H9 (cell line): ENCODE results near the gene TGFA. TPM values are rescaled to one million over a fixed set of nuclear protein-coding genes. Genes with fewer than 3 reads are reported as not detected.

Experiments
- DNase-seq: peaks from one replicate; pipeline ENCODE4 v3.0.0-alpha.2; 2017
- H2AFZ ChIP-seq: one replicate; pipeline ENCODE4 v1.6.1; 2013; ENCODE audit warnings: mild to moderate bottlenecking, low read length, control low read depth, moderate library complexity
- H2AK5ac ChIP-seq: 2 replicates; pipeline ENCODE4 v1.6.1; 2013; ENCODE audit warnings: low read length, control low read depth, mixed read lengths; ENCODE audit not compliant: insufficient read length
- H2BK120ac ChIP-seq: one replicate; pipeline ENCODE4 v1.6.1; 2013; ENCODE audit warnings: low read depth, mild to moderate bottlenecking, low read length, control low read depth, inconsistent platforms; ENCODE audit not compliant: poor library complexity, severe bottlenecking
- H2BK12ac ChIP-seq: 2 replicates; pipeline ENCODE4 v1.6.1; 2013; ENCODE audit warnings: low read length, control low read depth, mixed read lengths, low read depth; ENCODE audit not compliant: insufficient read length
- H2BK15ac ChIP-seq: 2 replicates; pipeline ENCODE4 v1.6.1; 2013; ENCODE audit warnings: low read depth, low read length, control low read depth
- H2BK20ac ChIP-seq: one replicate; pipeline ENCODE4 v1.6.1; 2013; ENCODE audit warnings: low read depth, mild to moderate bottlenecking, low read length, control low read depth, inconsistent platforms; ENCODE audit not compliant: poor library complexity, severe bottlenecking
- H2BK5ac ChIP-seq: 2 replicates; pipeline ENCODE4 v1.6.1; 2013; ENCODE audit warnings: low read length, control low read depth, mixed read lengths; ENCODE audit not compliant: insufficient read length
- H3K14ac ChIP-seq: 2 replicates; pipeline ENCODE4 v1.6.1; 2013; ENCODE audit warnings: low read length, control low read depth; ENCODE audit not compliant: insufficient read depth
- H3K18ac ChIP-seq: 2 replicates; pipeline ENCODE4 v1.6.1; 2013; ENCODE audit warnings: low read depth, mild to moderate bottlenecking, mixed read lengths, low read length, control low read depth; ENCODE audit not compliant: insufficient read length
- H3K23ac ChIP-seq: 2 replicates; pipeline ENCODE4 v1.6.1; 2013; ENCODE audit warnings: low read length, control low read depth, mixed read lengths, low read depth; ENCODE audit not compliant: insufficient read length
- H3K23me2 ChIP-seq: 2 replicates; pipeline ENCODE4 v1.6.1; 2013; ENCODE audit warnings: low read depth, mild to moderate bottlenecking, mixed read lengths, low read length, control low read depth; ENCODE audit not compliant: insufficient read length, poor library complexity, severe bottlenecking
- H3K27ac ChIP-seq: 2 replicates; pipeline ENCODE4 v1.5.1; 2013; ENCODE audit warnings: low read length, control low read depth, mixed read lengths, low read depth; ENCODE audit not compliant: insufficient read length
- H3K27me3 ChIP-seq: 2 replicates; pipeline ENCODE4 v1.6.1; 2013; ENCODE audit warnings: low read length, control low read depth, inconsistent platforms; ENCODE audit not compliant: insufficient read depth
- H3K4ac ChIP-seq: 2 replicates; pipeline ENCODE4 v1.6.1; 2013; ENCODE audit warnings: low read depth, mild to moderate bottlenecking, control low read depth, inconsistent platforms, low read length, moderate library complexity
- H3K4me1 ChIP-seq: 2 replicates; pipeline ENCODE4 v1.6.1; 2013; ENCODE audit warnings: low read length, control low read depth, inconsistent platforms; ENCODE audit not compliant: insufficient read depth
- H3K4me2 ChIP-seq: 2 replicates; pipeline ENCODE4 v1.6.1; 2013; ENCODE audit warnings: low read length, control low read depth, mixed read lengths; ENCODE audit not compliant: insufficient read length, insufficient read depth
- H3K56ac ChIP-seq: 2 replicates; pipeline ENCODE4 v1.6.1; 2013; ENCODE audit warnings: low read depth, mild to moderate bottlenecking, mixed read lengths, low read length, control low read depth; ENCODE audit not compliant: insufficient read length
- H3K79me1 ChIP-seq: 2 replicates; pipeline ENCODE4 v1.6.1; 2013; ENCODE audit warnings: low read depth, mild to moderate bottlenecking, moderate library complexity, low read length, control low read depth, inconsistent platforms; ENCODE audit not compliant: insufficient read depth, poor library complexity, severe bottlenecking
- H3K79me2 ChIP-seq: 2 replicates; pipeline ENCODE4 v1.6.1; 2013; ENCODE audit warnings: low read length, control low read depth, inconsistent platforms; ENCODE audit not compliant: insufficient read depth
- H3K9ac ChIP-seq: 2 replicates; pipeline ENCODE4 v1.6.1; 2013; ENCODE audit warnings: low read length, control low read depth, mixed read lengths; ENCODE audit not compliant: insufficient read length; ENCODE audit errors: extremely low read depth
- H3K9me3 ChIP-seq: one replicate; pipeline ENCODE4 v1.6.1; 2013; ENCODE audit warnings: low read depth, low read length, inconsistent platforms; ENCODE audit not compliant: control insufficient read depth
- H3T11ph ChIP-seq: one replicate; pipeline ENCODE4 v1.6.1; 2013; ENCODE audit warnings: mild to moderate bottlenecking, low read length, control low read depth, inconsistent platforms
- H4K20me1 ChIP-seq: one replicate; pipeline ENCODE4 v1.6.1; 2013; ENCODE audit not compliant: control insufficient read depth, insufficient read length, insufficient read depth
- H4K5ac ChIP-seq: 2 replicates; pipeline ENCODE4 v1.6.1; 2013; ENCODE audit warnings: low read depth, mild to moderate bottlenecking, mixed read lengths, low read length, control low read depth; ENCODE audit not compliant: insufficient read length
- H4K8ac ChIP-seq: replicated peaks from 2 replicates; pipeline ENCODE4 v1.6.1; 2013; ENCODE audit warnings: low read length, control low read depth, mixed read lengths, low read depth; ENCODE audit not compliant: insufficient read length
- H4K91ac ChIP-seq: 2 replicates; pipeline ENCODE4 v1.6.1; 2013; ENCODE audit warnings: low read depth, mild to moderate bottlenecking, moderate library complexity, mixed read lengths, low read length, control low read depth; ENCODE audit not compliant: insufficient read length
- H3K27ac Mint-ChIP-seq, 3 experiments: 2 replicates in 2 of 3; 3 replicates in 1 of 3; pipeline ENCODE4 v1.8.0; 2020 to 2021; ENCODE audit warnings: mixed read lengths in 3 of 3, mild to moderate bottlenecking in 1 of 3, moderate library complexity in 1 of 3
- H3K27me3 Mint-ChIP-seq: 2 replicates; pipeline ENCODE4 v1.8.0; 2021; ENCODE audit warnings: low read depth, mild to moderate bottlenecking, moderate library complexity, mixed read lengths
- H3K36me3 Mint-ChIP-seq, 3 experiments: 2 replicates in 2 of 3; 3 replicates in 1 of 3; pipeline ENCODE4 v1.8.0; 2020 to 2021; ENCODE audit warnings: low read depth in 3 of 3, mixed read lengths in 3 of 3; ENCODE audit not compliant: insufficient read depth in 1 of 3
- H3K4me1 Mint-ChIP-seq, 2 experiments: 2 replicates each; pipeline ENCODE4 v1.8.0; 2020; ENCODE audit warnings: mixed read lengths in 2 of 2
- H3K4me3 Mint-ChIP-seq, 2 experiments: 2 replicates in 1 of 2; 3 replicates in 1 of 2; pipeline ENCODE4 v1.8.0; 2020 to 2021; ENCODE audit warnings: mild to moderate bottlenecking in 2 of 2, mixed read lengths in 2 of 2, moderate library complexity in 1 of 2
- H3K9me3 Mint-ChIP-seq, 2 experiments: 2 replicates in 1 of 2; 3 replicates in 1 of 2; pipeline ENCODE4 v1.8.0; 2020; ENCODE audit warnings: mild to moderate bottlenecking in 2 of 2, mixed read lengths in 2 of 2, moderate library complexity in 1 of 2
- WGBS: extraction: QIAGEN DNeasy Blood & Tissue Kit; methylation state at CpG from one replicate; pipeline ENCODE4 v1.1.7; 2013; ENCODE audit warnings: missing lambda C conversion rate, low lambda C conversion rate, mixed read lengths; ENCODE audit not compliant: insufficient read length; ENCODE audit errors: extremely low coverage; 5-methylcytosine and 5-hydroxymethylcytosine counted together
- total RNA-seq: library from RNA; stranded (reverse); gene quantifications from 2 replicates; pipeline ENCODE4 v1.2.1, GENCODE V29; 2021
- TF ChIP-seq, protein P1 (sequence below): fragments of 200-600 bp; sonication (generic); conservative IDR thresholded peaks from 3 replicates; pipeline ENCODE4 v1.8.0; 2021; ENCODE audit warnings: antibody characterized with exemption, mild to moderate bottlenecking

TGFA gene
- total RNA-seq, 1 experiment from 2014 or later, result 3.3 TPM

DNA sequence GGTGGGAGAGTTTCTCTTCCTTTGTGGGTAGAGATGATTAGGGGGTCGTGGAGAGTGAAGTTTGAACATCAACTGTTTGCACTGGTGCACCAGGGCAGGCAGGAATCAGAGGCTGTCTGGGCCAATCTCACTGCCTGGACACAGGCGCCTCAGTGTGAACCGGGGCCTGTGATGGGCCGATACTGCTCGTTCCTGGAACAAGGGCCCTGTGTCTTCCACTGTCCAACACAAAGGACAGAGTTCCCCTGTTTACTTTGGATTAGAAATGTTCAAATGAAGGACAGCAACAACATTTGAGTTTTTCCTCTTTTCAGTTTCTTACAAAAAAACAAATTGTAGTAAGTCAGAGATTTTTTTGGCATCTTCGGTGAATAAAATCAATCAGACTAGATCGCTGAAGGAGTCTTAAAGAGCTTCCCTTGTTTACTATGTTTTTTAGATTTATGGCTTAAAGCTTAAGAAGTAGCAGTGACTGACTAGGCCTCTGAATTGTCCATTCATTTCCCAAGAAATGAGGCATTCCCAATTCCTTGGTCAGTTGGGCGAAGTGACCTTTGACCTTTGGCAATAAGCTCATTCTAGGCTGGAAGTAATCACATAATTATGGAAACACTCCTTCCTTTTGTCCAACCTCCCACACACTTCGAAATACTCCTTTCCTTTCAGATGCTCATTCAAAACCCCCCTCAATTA lies 11.6 kb upstream of the TGFA start:
- H4K8ac ChIP-seq, result no peak overlapping the region
- H2AK5ac ChIP-seq, result no peak overlapping the region
- H2BK12ac ChIP-seq, result no peak overlapping the region
- no peak overlapping the region for H3K9ac ChIP-seq
- no peaks in the 10 kb centered on the region for H3K9me3 Mint-ChIP-seq
- no peak overlapping the region for H3K27ac Mint-ChIP-seq
- no peak overlapping the region for H2BK15ac ChIP-seq
- no peaks in the 10 kb centered on the region for H3K36me3 Mint-ChIP-seq
- no peaks in the 10 kb centered on the region for H3K27me3 ChIP-seq
- no peak overlapping the region for H3K27ac ChIP-seq
- H3K23ac ChIP-seq, result no peak overlapping the region
- no peak overlapping the region for H3K4me2 ChIP-seq
- H3K23me2 ChIP-seq, result no peaks in the 10 kb centered on the region
- no peaks in the 10 kb centered on the region for H3K79me2 ChIP-seq
- H3K9me3 ChIP-seq, result no peaks in the 10 kb centered on the region
- no peak for DNase-seq
- no peak overlapping the region for H3T11ph ChIP-seq
- no peak overlapping the region for H4K5ac ChIP-seq
- H3K4me1 ChIP-seq, result no peaks in the 10 kb centered on the region
- H2BK120ac ChIP-seq, result no peak overlapping the region
- TF ChIP-seq, protein P1, sequence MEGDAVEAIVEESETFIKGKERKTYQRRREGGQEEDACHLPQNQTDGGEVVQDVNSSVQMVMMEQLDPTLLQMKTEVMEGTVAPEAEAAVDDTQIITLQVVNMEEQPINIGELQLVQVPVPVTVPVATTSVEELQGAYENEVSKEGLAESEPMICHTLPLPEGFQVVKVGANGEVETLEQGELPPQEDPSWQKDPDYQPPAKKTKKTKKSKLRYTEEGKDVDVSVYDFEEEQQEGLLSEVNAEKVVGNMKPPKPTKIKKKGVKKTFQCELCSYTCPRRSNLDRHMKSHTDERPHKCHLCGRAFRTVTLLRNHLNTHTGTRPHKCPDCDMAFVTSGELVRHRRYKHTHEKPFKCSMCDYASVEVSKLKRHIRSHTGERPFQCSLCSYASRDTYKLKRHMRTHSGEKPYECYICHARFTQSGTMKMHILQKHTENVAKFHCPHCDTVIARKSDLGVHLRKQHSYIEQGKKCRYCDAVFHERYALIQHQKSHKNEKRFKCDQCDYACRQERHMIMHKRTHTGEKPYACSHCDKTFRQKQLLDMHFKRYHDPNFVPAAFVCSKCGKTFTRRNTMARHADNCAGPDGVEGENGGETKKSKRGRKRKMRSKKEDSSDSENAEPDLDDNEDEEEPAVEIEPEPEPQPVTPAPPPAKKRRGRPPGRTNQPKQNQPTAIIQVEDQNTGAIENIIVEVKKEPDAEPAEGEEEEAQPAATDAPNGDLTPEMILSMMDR, result no peak
- no peaks in the 10 kb centered on the region for H3K27me3 Mint-ChIP-seq
- no peak overlapping the region for H4K91ac ChIP-seq
- no CpG with 5 or more reads among the region's 9 CpGs for WGBS
- no peak overlapping the region for H3K18ac ChIP-seq
- no peak overlapping the region for H2BK20ac ChIP-seq
- no peak overlapping the region for H3K4me3 Mint-ChIP-seq
- no peak overlapping the region for H2BK5ac ChIP-seq
- H3K79me1 ChIP-seq, result no peaks in the 10 kb centered on the region
- no peak overlapping the region for H3K4ac ChIP-seq
- no peak overlapping the region for H2AFZ ChIP-seq
- no peaks in the 10 kb centered on the region for H4K20me1 ChIP-seq
- H3K4me1 Mint-ChIP-seq, result peaks cover 4 to 8% of the 10 kb centered on the region in 2 experiments
- H3K14ac ChIP-seq, result no peak overlapping the region
- H3K56ac ChIP-seq, result no peak overlapping the region
